DMS53 treated with DMSO at 0.1 percent for 48 hours (cell line): Measurements from ENCODE around the gene CUX1.

Source experiments
- DNase-seq: peaks from one replicate; lab custom pipeline; 2025; ENCODE audit not compliant: unreplicated experiment; lab: John Stamatoyannopoulos, UW

CUX1 gene

GRCh38 chr7:101933688-101934121 is 116.3 kb downstream of the CUX1 start:
- DNase-seq, result no peak

GRCh38 chr7:101934618-101935017 is 117.2 kb downstream of the CUX1 start:
- no peak for DNase-seq

GRCh38 chr7:101935521-101936141 is 118.2 kb downstream of the CUX1 start:
- no peak for DNase-seq

- DNase-seq, result no peak
Observed at GRCh38 chr7:101936223-101936610, 118.8 kb downstream of the CUX1 start.

GRCh38 chr7:101936611-101937231 is 119.3 kb downstream of the CUX1 start:
- no peak for DNase-seq

GRCh38 chr7:101937717-101938514 is 120.5 kb downstream of the CUX1 start:
- no peak for DNase-seq

- no peak for DNase-seq
Observed at GRCh38 chr7:101939136-101939695, 121.8 kb downstream of the CUX1 start.

GRCh38 chr7:101940151-101940550 is 122.7 kb downstream of the CUX1 start:
- no peak for DNase-seq

GRCh38 chr7:101940830-101941229 is 123.4 kb downstream of the CUX1 start:
- no peak for DNase-seq

- no peak for DNase-seq
Observed at GRCh38 chr7:101941481-101942383, 124.3 kb downstream of the CUX1 start.

GRCh38 chr7:101942603-101943210 is 125.3 kb downstream of the CUX1 start:
- no peak for DNase-seq

GRCh38 chr7:101943306-101943705 is 125.9 kb downstream of the CUX1 start:
- no peak for DNase-seq

- no peak for DNase-seq
Observed at GRCh38 chr7:101943889-101944600, 126.6 kb downstream of the CUX1 start.

GRCh38 chr7:101944611-101945010 is 127.2 kb downstream of the CUX1 start:
- DNase-seq, result no peak

GRCh38 chr7:101945034-101945758 is 127.8 kb downstream of the CUX1 start:
- no peak for DNase-seq

GRCh38 chr7:101947899-101948298 is 130.5 kb downstream of the CUX1 start:
- no peak for DNase-seq

- no peak for DNase-seq
Observed at GRCh38 chr7:101948650-101949049, 131.2 kb downstream of the CUX1 start.

GRCh38 chr7:101950450-101951119 is 133.2 kb downstream of the CUX1 start:
- no peak for DNase-seq

GRCh38 chr7:101951757-101952156 is 134.3 kb downstream of the CUX1 start:
- DNase-seq, result no peak
